Natural killer cell (primary cell): ENCODE results near the gene UFSP2. TPM values are rescaled to one million over a fixed set of nuclear protein-coding genes. Genes with fewer than 3 reads are reported as not detected.

ENCODE experiments used
- ATAC-seq, 3 donors: fragments of 150-1000 bp in 2 of 3; fragments of 200-7000 bp in 1 of 3; cut with Tn5 transposase; 1 replicate in 1 of 3; 2 replicates in 2 of 3; pipeline ENCODE4 v1.10.0; 2021; ENCODE audit warnings: mild to moderate bottlenecking in 2 of 3, moderate library complexity in 2 of 3
- DNase-seq, 2 donors: peaks; one replicate each; pipeline versions ENCODE4 v3.0.0 to v3.0.0-alpha.2; 2013 to 2021; ENCODE audit warnings: mixed read lengths in 1 of 2
- H3K27ac ChIP-seq: one replicate; pipeline ENCODE4 v1.5.1; 2013; ENCODE audit warnings: mild to moderate bottlenecking, low read length
- H3K27me3 ChIP-seq: one replicate; pipeline ENCODE4 v1.6.1; 2013; ENCODE audit warnings: low read length; ENCODE audit not compliant: control insufficient read depth, insufficient read depth
- H3K36me3 ChIP-seq: one replicate; pipeline ENCODE4 v1.6.1; 2013; ENCODE audit warnings: low read length; ENCODE audit not compliant: control insufficient read depth, insufficient read depth
- H3K4me1 ChIP-seq: one replicate; pipeline ENCODE4 v1.6.1; 2013; ENCODE audit warnings: low read length; ENCODE audit not compliant: control insufficient read depth, insufficient read depth
- H3K4me3 ChIP-seq: one replicate; pipeline ENCODE4 v1.5.1; 2013; ENCODE audit warnings: low read length
- H3K9me3 ChIP-seq: one replicate; pipeline ENCODE4 v1.6.1; 2013; ENCODE audit warnings: low read length; ENCODE audit not compliant: control insufficient read depth, insufficient read depth
- H3K27ac Mint-ChIP-seq, 2 donors: one replicate each; pipeline ENCODE4 v1.8.0; 2022; ENCODE audit warnings: mild to moderate bottlenecking in 2 of 2, mixed read lengths in 2 of 2, moderate library complexity in 1 of 2
- H3K27me3 Mint-ChIP-seq, 2 donors: one replicate each; pipeline ENCODE4 v1.8.0; 2022; ENCODE audit warnings: low read depth in 2 of 2, mixed read lengths in 2 of 2
- H3K36me3 Mint-ChIP-seq: one replicate; pipeline ENCODE4 v1.8.0; 2022; ENCODE audit warnings: mixed read lengths
- H3K4me1 Mint-ChIP-seq, 2 donors: one replicate each; pipeline ENCODE4 v1.8.0; 2022; ENCODE audit warnings: mixed read lengths in 2 of 2
- H3K4me3 Mint-ChIP-seq: one replicate; pipeline ENCODE4 v1.8.0; 2022; ENCODE audit warnings: mild to moderate bottlenecking, moderate library complexity, mixed read lengths
- H3K9me3 Mint-ChIP-seq, 2 donors: one replicate each; pipeline ENCODE4 v1.8.0; 2022; ENCODE audit warnings: mixed read lengths in 2 of 2
- CTCF ChIP-seq: fragments of 200-600 bp; IDR thresholded peaks from one replicate; pipeline ENCODE4 v1.8.0; 2022; ENCODE audit warnings: antibody characterized with exemption
- WGBS: methylation state at CpG from one replicate; pipeline ENCODE4 v1.1.7; 2013; ENCODE audit warnings: missing lambda C conversion rate; ENCODE audit not compliant: insufficient coverage; 5-methylcytosine and 5-hydroxymethylcytosine counted together
- intact Hi-C: fragments of 100-400 bp; cut with micrococcal nuclease; formaldehyde crosslinking; loops from one replicate; pipeline ENCODE4 v1.14.2; 2022
- total RNA-seq, 4 donors: library from RNA; stranded (reverse); fragments of 120-200 nt in 1 of 4; gene quantifications; one replicate each; pipeline versions ENCODE4 v1.2.3 to v1.2.4, GENCODE V29; 2013 to 2022

Gene UFSP2
- total RNA-seq, 3 donors from 2014 or later (not counting 1 experiment from before 2014, with no cell fraction given), result 14.0 to 18.8 (median 16.7) TPM

- H3K9me3 ChIP-seq, result no peaks in the 10 kb centered on the region
- DNase-seq, result no peak
- no peak for ATAC-seq
- no peak for TF ChIP-seq CTCF
- no peak overlapping the region for H3K27ac ChIP-seq
- no peaks in the 10 kb centered on the region for H3K27me3 ChIP-seq
- Mint-ChIP-seq H3K9me3 (no peaks in the 10 kb centered on the region), H3K4me3 (no peak overlapping the region), H3K36me3 (peaks cover 11% of the 10 kb centered on the region), H3K27ac (no peak overlapping the region), H3K4me1 (no peaks in the 10 kb centered on the region), H3K27me3 (no peaks in the 10 kb centered on the region)
- no peak overlapping the region for H3K4me3 ChIP-seq
- intact Hi-C loops, result no loop called here
- WGBS, result 98% methylated on average over 13 of the region's 13 CpGs
- no peaks in the 10 kb centered on the region for H3K4me1 ChIP-seq
- peaks cover 12% of the 10 kb centered on the region for H3K36me3 ChIP-seq
Measured at GRCh38 chr4:185351691-185352090, 74.1 kb downstream of the UFSP2 start.

Other genes starting within 250 kb of the UFSP2 start
- gene CFAP97, start 222.0 kb downstream of the UFSP2 start, total RNA-seq, result 10 to 100 TPM; 25.7 to 30.5 (median 25.9) TPM
- gene SNX25, start 216.4 kb downstream of the UFSP2 start, total RNA-seq, result 10 to 100 TPM; 15.5 to 18.0 (median 16.6) TPM
- 1 to 10 TPM; 1.7 to 2.4 (median 2.2) TPM for gene LRP2BP, start 30.0 kb downstream of the UFSP2 start, total RNA-seq
- gene ANKRD37, start 29.1 kb downstream of the UFSP2 start, total RNA-seq, result 10 to 100 TPM; 12.9 to 18.6 (median 13.1) TPM
- gene CCDC110, start 45.8 kb upstream of the UFSP2 start, total RNA-seq, result not detected
- gene PDLIM3, start 109.5 kb upstream of the UFSP2 start, total RNA-seq, result not detected